Mesenchymal stem cell (in vitro differentiated cells and primary cell): ENCODE data around the gene CLIC4.

Experiments
- DNase-seq: peaks from one replicate; pipeline ENCODE4 v3.0.0-alpha.2; 2013
- H2AFZ ChIP-seq: one replicate; pipeline ENCODE4 v1.6.1; 2013; ENCODE audit warnings: low read depth, mild to moderate bottlenecking, control low read depth, inconsistent platforms, low read length, moderate library complexity
- H2AK5ac ChIP-seq: 2 replicates; pipeline ENCODE4 v1.6.1; 2013; ENCODE audit warnings: low read length, moderate library complexity, mild to moderate bottlenecking, inconsistent platforms; ENCODE audit not compliant: severe bottlenecking
- H2BK120ac ChIP-seq: one replicate; pipeline ENCODE4 v1.6.1; 2013; ENCODE audit warnings: low read depth, mild to moderate bottlenecking, inconsistent platforms, low read length, moderate library complexity
- H2BK12ac ChIP-seq, 2 experiments: one replicate each; pipeline ENCODE4 v1.6.1; 2013; ENCODE audit warnings: inconsistent platforms in 2 of 2, low read length in 2 of 2, mild to moderate bottlenecking in 2 of 2, moderate library complexity in 2 of 2, control low read depth in 1 of 2
- H2BK15ac ChIP-seq: one replicate; pipeline ENCODE4 v1.6.1; 2013; ENCODE audit warnings: mild to moderate bottlenecking, low read depth, inconsistent platforms; ENCODE audit not compliant: poor library complexity, severe bottlenecking
- H2BK5ac ChIP-seq: 2 replicates; pipeline ENCODE4 v1.6.1; 2013; ENCODE audit warnings: low read depth, mild to moderate bottlenecking, low read length, control low read depth, inconsistent platforms; ENCODE audit not compliant: poor library complexity, severe bottlenecking
- H3K14ac ChIP-seq, 2 experiments: one replicate each; pipeline ENCODE4 v1.6.1; 2013; ENCODE audit warnings: inconsistent platforms in 2 of 2, low read length in 2 of 2, control low read depth in 1 of 2, mild to moderate bottlenecking in 1 of 2, moderate library complexity in 1 of 2
- H3K18ac ChIP-seq, 2 experiments: one replicate each; pipeline ENCODE4 v1.6.1; 2013; ENCODE audit warnings: inconsistent platforms in 2 of 2, low read length in 2 of 2, control low read depth in 1 of 2, low read depth in 1 of 2, mild to moderate bottlenecking in 1 of 2
- H3K23ac ChIP-seq, 2 experiments: one replicate each; pipeline ENCODE4 v1.6.1; 2013; ENCODE audit warnings: inconsistent platforms in 2 of 2, low read length in 2 of 2, mild to moderate bottlenecking in 2 of 2, moderate library complexity in 2 of 2, control low read depth in 1 of 2
- H3K27ac ChIP-seq: 2 replicates; pipeline ENCODE4 v1.5.1; 2013; ENCODE audit warnings: mild to moderate bottlenecking, moderate library complexity, low read length, control low read depth, inconsistent platforms; ENCODE audit not compliant: poor library complexity, severe bottlenecking
- H3K27me3 ChIP-seq, 2 experiments: 2 replicates each; pipeline versions ENCODE4 v1.6.1 to v1.7.0; 2013; ENCODE audit warnings: low read length in 2 of 2, mild to moderate bottlenecking in 2 of 2, moderate library complexity in 2 of 2, control low read depth in 1 of 2, inconsistent platforms in 1 of 2; ENCODE audit not compliant: control insufficient read depth in 1 of 2, insufficient read depth in 1 of 2
- H3K36me3 ChIP-seq, 2 experiments: 2 replicates each; pipeline versions ENCODE4 v1.6.1 to v1.7.0; 2013; ENCODE audit warnings: low read length in 2 of 2, control low read depth in 1 of 2, inconsistent platforms in 1 of 2, low read depth in 1 of 2, mild to moderate bottlenecking in 1 of 2; ENCODE audit not compliant: insufficient read depth in 2 of 2, control insufficient read depth in 1 of 2
- H3K4ac ChIP-seq, 2 experiments: one replicate each; pipeline ENCODE4 v1.6.1; 2013; ENCODE audit warnings: inconsistent platforms in 2 of 2, low read length in 2 of 2, mild to moderate bottlenecking in 2 of 2, moderate library complexity in 2 of 2, control low read depth in 1 of 2, low read depth in 1 of 2
- H3K4me1 ChIP-seq: 2 replicates; pipeline ENCODE4 v1.6.1; 2013; ENCODE audit warnings: low read depth, low read length, control low read depth; ENCODE audit not compliant: control insufficient read depth, insufficient read depth
- H3K4me2 ChIP-seq: 2 replicates; pipeline ENCODE4 v1.6.1; 2013; ENCODE audit warnings: low read length, mild to moderate bottlenecking, inconsistent platforms; ENCODE audit not compliant: poor library complexity, severe bottlenecking
- H3K4me3 ChIP-seq, 2 experiments: 2 replicates each; pipeline versions ENCODE4 v1.5.1 to v1.7.0; 2013; ENCODE audit warnings: low read length in 2 of 2, mild to moderate bottlenecking in 2 of 2, control low read depth in 1 of 2, low read depth in 1 of 2; ENCODE audit not compliant: insufficient read depth in 1 of 2
- H3K79me1 ChIP-seq: replicated peaks from 2 replicates; pipeline ENCODE4 v1.6.1; 2013; ENCODE audit warnings: mild to moderate bottlenecking, control low read depth, low read length, inconsistent platforms; ENCODE audit not compliant: poor library complexity, severe bottlenecking
- H3K9ac ChIP-seq: 2 replicates; pipeline ENCODE4 v1.7.0; 2013; ENCODE audit warnings: mild to moderate bottlenecking, low read length, moderate library complexity
- H3K9me3 ChIP-seq: 2 replicates; pipeline ENCODE4 v1.7.0; 2013; ENCODE audit warnings: mild to moderate bottlenecking, low read length; ENCODE audit not compliant: control insufficient read depth
- H4K8ac ChIP-seq: one replicate; pipeline ENCODE4 v1.6.1; 2013; ENCODE audit warnings: inconsistent platforms, mild to moderate bottlenecking, low read length, moderate library complexity
- H4K91ac ChIP-seq: one replicate; pipeline ENCODE4 v1.6.1; 2013; ENCODE audit warnings: mild to moderate bottlenecking, low read length, inconsistent platforms
- WGBS: methylation state at CpG from one replicate; pipeline ENCODE4 v1.1.7; 2013; ENCODE audit warnings: mixed read lengths; 5-methylcytosine and 5-hydroxymethylcytosine counted together

CLIC4 gene

DNA sequence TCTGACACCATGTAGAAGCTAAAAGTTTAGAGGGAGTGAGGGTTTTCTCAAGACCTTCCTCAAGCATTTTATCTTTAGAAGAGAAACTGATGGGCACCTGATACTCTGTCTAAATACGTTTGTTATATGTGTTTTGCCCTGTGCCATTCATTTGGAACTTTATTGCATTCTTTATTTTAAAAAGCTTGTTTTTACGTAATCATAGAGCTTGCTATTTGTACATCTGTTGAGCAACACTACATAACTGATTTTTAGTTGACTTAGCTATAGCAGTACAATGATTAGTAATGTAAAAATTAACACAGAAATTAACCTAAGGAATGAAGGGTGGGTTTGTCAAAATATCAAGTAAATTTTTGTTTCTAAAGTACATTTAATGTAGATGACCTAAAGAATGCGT, 96.3 kb downstream of the CLIC4 start:
- Histone ChIP-seq H3K9ac (no peak overlapping the region), H2BK120ac (no peak overlapping the region), H4K8ac (no peak overlapping the region), H3K18ac (no peak overlapping the region), H2BK15ac (no peak overlapping the region), H3K27ac (no peak overlapping the region), H3K4me1 (peaks cover 1% of the 10 kb centered on the region), H3K4me2 (no peak overlapping the region), H3K9me3 (no peaks in the 10 kb centered on the region), H3K23ac (no peak overlapping the region), H3K4ac (no peak overlapping the region), H3K36me3 (peaks cover 2 to 84% of the 10 kb centered on the region in 2 experiments), H3K79me1 (peaks cover 12% of the 10 kb centered on the region), H3K27me3 (no peaks in the 10 kb centered on the region), H4K91ac (no peak overlapping the region), H3K14ac (no peak overlapping the region), H2BK12ac (no peak overlapping the region), H2BK5ac (no peak overlapping the region), H3K4me3 (no peak overlapping the region), H2AK5ac (no peak overlapping the region), H2AFZ (no peak overlapping the region)
- WGBS: no CpG with 5 or more reads among the region's 3 CpGs
- DNase-seq: no peak

DNA sequence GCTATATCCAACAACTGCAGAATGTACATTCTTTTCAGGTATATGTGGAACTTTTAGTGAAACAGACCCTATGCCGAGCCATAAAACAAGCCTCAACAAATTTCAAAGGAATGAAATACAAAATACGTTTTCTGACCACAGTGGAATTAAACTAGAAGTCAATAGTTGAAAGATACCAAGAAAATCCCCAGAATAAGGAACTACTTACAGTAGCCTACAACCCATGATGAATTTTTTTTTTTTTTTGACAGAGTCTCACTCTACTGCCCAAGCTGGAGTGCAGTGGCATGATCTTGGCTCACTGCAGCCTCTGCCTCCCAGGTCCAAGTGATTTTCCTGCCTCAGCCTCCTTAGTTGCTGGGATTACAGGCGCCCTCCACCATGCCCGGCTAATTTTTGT, 101.4 kb downstream of the CLIC4 start:
- Histone ChIP-seq H2BK5ac (no peak overlapping the region), H3K27me3 (no peaks in the 10 kb centered on the region), H2BK12ac (no peak overlapping the region), H3K79me1 (peaks cover 2% of the 10 kb centered on the region), H4K8ac (no peak overlapping the region), H3K23ac (no peak overlapping the region), H2BK120ac (no peak overlapping the region), H2AK5ac (no peak overlapping the region), H3K14ac (no peak overlapping the region), H3K9me3 (no peaks in the 10 kb centered on the region), H2AFZ (no peak overlapping the region), H3K27ac (no peak overlapping the region), H3K18ac (no peak overlapping the region), H3K4me2 (no peak overlapping the region), H4K91ac (no peak overlapping the region), H3K4me3 (no peak overlapping the region), H3K4ac (no peak overlapping the region), H2BK15ac (no peak overlapping the region), H3K36me3 (peaks cover 9 to 56% of the 10 kb centered on the region in 2 experiments), H3K4me1 (peaks cover 14% of the 10 kb centered on the region), H3K9ac (no peak overlapping the region)
- WGBS: 99% methylated on average over 4 of the region's 4 CpGs
- DNase-seq: no peak

DNA sequence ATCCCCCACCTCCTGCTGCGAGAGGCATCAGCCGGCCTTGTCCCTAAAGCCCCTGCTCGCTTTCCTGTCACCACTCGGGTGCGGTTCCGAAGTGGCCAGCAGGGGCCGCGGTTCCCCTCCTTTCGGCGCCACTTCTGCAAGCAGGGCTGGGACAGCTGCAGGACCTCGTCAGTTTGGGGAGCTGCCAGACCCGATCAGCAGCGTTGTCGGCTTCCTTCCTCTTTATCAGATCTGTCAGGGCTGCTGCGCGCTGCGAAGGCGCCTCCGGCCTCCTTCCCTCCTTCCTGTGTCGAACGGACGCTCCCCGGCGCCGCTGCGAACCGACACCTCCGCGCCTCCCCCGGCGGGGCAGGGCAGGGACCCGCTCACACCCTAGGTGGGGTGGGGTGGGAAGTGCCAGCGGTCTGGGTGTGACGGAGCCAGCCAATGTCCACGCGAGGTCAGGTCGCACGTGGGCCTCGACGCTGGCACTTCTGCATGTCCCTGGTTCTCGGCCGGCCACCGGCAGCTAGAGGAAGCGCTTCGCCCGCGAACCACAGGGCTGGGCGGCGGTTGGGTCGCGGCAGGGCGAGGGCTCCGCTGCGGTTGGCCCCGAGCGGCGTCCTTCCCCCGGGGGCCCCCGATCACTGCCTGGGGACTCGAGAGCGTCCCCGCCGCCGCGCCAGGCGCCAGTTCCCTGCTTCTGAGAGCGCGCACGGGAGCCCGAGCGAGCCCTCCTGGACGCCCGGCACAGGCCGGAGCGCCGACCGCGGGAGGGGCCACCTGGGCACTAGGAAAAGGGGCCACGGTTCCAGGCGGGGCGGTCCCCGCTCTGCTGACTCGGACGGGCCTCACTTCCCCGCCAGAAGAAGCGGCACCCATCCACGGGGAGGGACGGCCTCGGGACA, 103.0 kb downstream of the CLIC4 start:
- H2AK5ac ChIP-seq: no peak overlapping the region
- no peak overlapping the region for H2BK5ac ChIP-seq
- no peak overlapping the region for H3K27ac ChIP-seq
- no peaks in the 10 kb centered on the region for H3K27me3 ChIP-seq
- peak overlapping the region; percentile 58 to 74 for H3K4me3 ChIP-seq
- peak overlapping the region in 1 of 2 experiments; percentile 86 for H2BK12ac ChIP-seq
- H2BK120ac ChIP-seq: peak overlapping the region; percentile 62
- H3K4me2 ChIP-seq: peak overlapping the region; percentile 97
- H3K23ac ChIP-seq: peak overlapping the region in 1 of 2 experiments; percentile 96
- peak overlapping the region; percentile 76 to 98 for H3K18ac ChIP-seq
- no peaks in the 10 kb centered on the region for H3K9me3 ChIP-seq
- peaks cover 9 to 40% of the 10 kb centered on the region in 2 experiments for H3K36me3 ChIP-seq
- peak; percentile 93 for DNase-seq
- H3K4ac ChIP-seq: peak overlapping the region; percentile 54 to 67
- 2% methylated on average over 75 of the region's 89 CpGs for WGBS
- H2BK15ac ChIP-seq: no peak overlapping the region
- peaks cover 14% of the 10 kb centered on the region for H3K4me1 ChIP-seq
- peak overlapping the region in 1 of 2 experiments; percentile 99 for H3K14ac ChIP-seq
- H2AFZ ChIP-seq: peak overlapping the region; percentile 95
- H3K9ac ChIP-seq: peak overlapping the region; percentile 76
- H4K91ac ChIP-seq: peak overlapping the region; percentile 58
- no peaks in the 10 kb centered on the region for H3K79me1 ChIP-seq
- H4K8ac ChIP-seq: peak overlapping the region; percentile 73

DNA sequence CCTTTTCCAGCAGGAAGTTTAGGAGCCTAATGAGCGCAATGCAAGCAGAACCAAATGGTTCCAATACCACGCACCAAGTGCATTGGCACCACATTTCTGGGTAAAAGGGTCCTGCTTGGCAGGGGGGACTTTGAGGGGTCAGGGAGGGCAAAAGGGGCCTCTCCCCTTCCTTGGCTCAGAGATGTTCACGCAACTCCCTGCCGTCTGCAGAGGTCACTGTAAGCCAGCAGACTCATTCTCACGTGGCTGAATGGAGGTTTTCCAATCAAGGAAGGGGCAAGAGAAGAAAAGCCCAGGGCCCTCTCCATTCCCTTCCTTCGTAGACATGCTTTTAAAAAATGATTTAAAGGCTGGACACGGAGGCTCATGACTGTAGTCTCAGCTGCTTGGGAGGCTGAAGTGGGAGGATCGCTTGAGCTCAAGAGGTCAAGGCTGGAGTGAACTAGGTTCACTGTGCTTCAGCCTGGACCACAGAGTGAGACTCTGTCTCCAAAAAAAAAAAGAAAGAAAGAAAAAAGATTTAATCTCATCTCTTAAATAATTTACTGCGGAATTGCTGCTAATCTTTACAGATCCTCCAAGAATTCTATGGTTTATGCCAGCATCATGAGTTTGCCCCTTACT, 104.5 kb downstream of the CLIC4 start:
- no peak overlapping the region for H3K23ac ChIP-seq
- H2BK5ac ChIP-seq: no peak overlapping the region
- peak overlapping the region in 1 of 2 experiments; percentile 37 for H3K18ac ChIP-seq
- no peak overlapping the region for H3K4ac ChIP-seq
- H3K36me3 ChIP-seq: peaks cover 9 to 26% of the 10 kb centered on the region in 2 experiments
- H4K8ac ChIP-seq: no peak overlapping the region
- no peak overlapping the region for H2AFZ ChIP-seq
- H3K9me3 ChIP-seq: no peaks in the 10 kb centered on the region
- no peak overlapping the region for H4K91ac ChIP-seq
- H2BK15ac ChIP-seq: no peak overlapping the region
- no peak overlapping the region for H2BK120ac ChIP-seq
- H3K27me3 ChIP-seq: no peaks in the 10 kb centered on the region
- 37% methylated on average over 8 of the region's 9 CpGs for WGBS
- no peak overlapping the region for H3K27ac ChIP-seq
- no peak overlapping the region for H3K4me2 ChIP-seq
- DNase-seq: peak; percentile 65
- H3K79me1 ChIP-seq: no peaks in the 10 kb centered on the region
- H3K9ac ChIP-seq: peak overlapping the region; percentile 27
- H2AK5ac ChIP-seq: no peak overlapping the region
- peaks cover 14% of the 10 kb centered on the region for H3K4me1 ChIP-seq
- H2BK12ac ChIP-seq: peak overlapping the region in 1 of 2 experiments; percentile 52
- H3K14ac ChIP-seq: peak overlapping the region in 1 of 2 experiments; percentile 11
- no peak overlapping the region for H3K4me3 ChIP-seq
